Gastrocnemius medialis (tissue), 4 donors: ENCODE data around the gene F2RL1. TPM values are rescaled to one million over a fixed set of nuclear protein-coding genes. Genes with fewer than 3 reads are reported as not detected.

Experiments
- ATAC-seq, 2 donors: fragments of 150-250 bp; one replicate each; pipeline ENCODE4 v1.9.1; 2016
- DNase-seq, 2 donors: peaks; one replicate each; pipeline ENCODE4 v3.0.0-alpha.2; 2019
- H3K27ac ChIP-seq, 4 donors: fragments of 200-600 bp; sonication (generic); 1 replicate in 1 of 4; 2 replicates in 3 of 4; pipeline ENCODE4 v1.5.1; 2016 to 2018; ENCODE audit warnings: mild to moderate bottlenecking in 2 of 4, moderate library complexity in 1 of 4
- H3K27me3 ChIP-seq, 3 donors: fragments of 200-600 bp; sonication (generic) in 2 of 3; 1 replicate in 1 of 3; 2 replicates in 2 of 3; pipeline versions ENCODE4 v1.5.1 to v1.6.0; 2016 to 2019; ENCODE audit warnings: mild to moderate bottlenecking in 1 of 3, moderate library complexity in 1 of 3
- H3K36me3 ChIP-seq, 2 donors: fragments of 200-600 bp; sonication (generic) in 1 of 2; one replicate each; pipeline ENCODE4 v1.5.1; 2017 to 2018
- H3K4me1 ChIP-seq, 2 donors: fragments of 200-600 bp; sonication (generic) in 1 of 2; one replicate each; pipeline ENCODE4 v1.5.1; 2016 to 2017; ENCODE audit warnings: mild to moderate bottlenecking in 2 of 2
- H3K4me3 ChIP-seq, 4 donors: fragments of 200-600 bp; sonication (generic) in 3 of 4; 1 replicate in 1 of 4; 2 replicates in 3 of 4; pipeline ENCODE4 v1.5.1; 2016 to 2019; ENCODE audit warnings: mild to moderate bottlenecking in 2 of 4
- H3K9me3 ChIP-seq, 3 donors: fragments of 200-600 bp; sonication (generic) in 2 of 3; 1 replicate in 1 of 3; 2 replicates in 2 of 3; pipeline ENCODE4 v1.5.1; 2016 to 2019
- POLR2A ChIP-seq, 2 donors: fragments of 450-650 bp; IDR thresholded peaks; one replicate each; pipeline ENCODE4 v1.6.1; 2017; ENCODE audit warnings: antibody characterized with exemption in 2 of 2, mild to moderate bottlenecking in 2 of 2, moderate library complexity in 2 of 2
- in situ Hi-C, 4 donors: fragments of 200-750 bp; cut with MboI; loops; one replicate each; pipeline versions ENCODE4 v1.15.0 to v1.8.0; 2017; ENCODE audit warnings: low sequenced_read_pairs in 4 of 4
- intact Hi-C: fragments of 100-400 bp; cut with DNase I; formaldehyde crosslinking; loops from one replicate; pipeline ENCODE4 v1.15.1; 2023; ENCODE audit warnings: low total_unique reads
- total RNA-seq, 4 donors: library from RNA; depleted of rRNA; stranded (reverse); fragments of >200 nt; gene quantifications; one replicate each; pipeline versions ENCODE4 v1.1.0 to v1.2.3, GENCODE V29; 2016
- TF ChIP-seq, protein P1 (sequence below), 5 experiments: fragments of 450-650 bp in 3 of 5; fragments of 200-600 bp in 2 of 5; sonication (generic) in 2 of 5; IDR thresholded peaks in 4 of 5; conservative IDR thresholded peaks in 1 of 5; 1 replicate in 4 of 5; 2 replicates in 1 of 5; pipeline ENCODE4 v1.5.1; 2016 to 2019; ENCODE audit warnings: antibody characterized with exemption in 5 of 5, mild to moderate bottlenecking in 3 of 5, moderate library complexity in 3 of 5

F2RL1 gene
- total RNA-seq, 4 donors from 2014 or later, result 0.20 to 0.46 TPM; not detected in 2

DNA sequence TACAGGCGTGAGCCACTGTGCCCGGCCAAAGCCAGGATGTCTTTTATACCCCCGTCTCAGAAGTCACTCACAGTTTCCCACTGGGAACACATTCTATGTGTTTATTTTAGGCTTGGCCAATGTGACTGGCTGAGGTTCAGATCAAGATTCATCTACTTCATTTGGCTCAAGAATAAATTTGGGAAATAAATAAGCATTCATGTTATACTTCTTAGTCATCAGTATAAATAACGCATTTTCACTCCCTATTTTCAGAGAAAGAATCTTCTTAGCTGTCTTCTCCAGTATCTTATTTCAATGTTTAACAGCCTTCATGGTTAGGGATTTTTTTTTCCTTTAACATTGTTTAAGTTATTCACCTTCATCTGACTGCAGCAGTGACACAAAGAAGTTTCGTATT, 42.8 kb downstream of the F2RL1 start:
- ATAC-seq, result no peak
- TF ChIP-seq, protein P1, sequence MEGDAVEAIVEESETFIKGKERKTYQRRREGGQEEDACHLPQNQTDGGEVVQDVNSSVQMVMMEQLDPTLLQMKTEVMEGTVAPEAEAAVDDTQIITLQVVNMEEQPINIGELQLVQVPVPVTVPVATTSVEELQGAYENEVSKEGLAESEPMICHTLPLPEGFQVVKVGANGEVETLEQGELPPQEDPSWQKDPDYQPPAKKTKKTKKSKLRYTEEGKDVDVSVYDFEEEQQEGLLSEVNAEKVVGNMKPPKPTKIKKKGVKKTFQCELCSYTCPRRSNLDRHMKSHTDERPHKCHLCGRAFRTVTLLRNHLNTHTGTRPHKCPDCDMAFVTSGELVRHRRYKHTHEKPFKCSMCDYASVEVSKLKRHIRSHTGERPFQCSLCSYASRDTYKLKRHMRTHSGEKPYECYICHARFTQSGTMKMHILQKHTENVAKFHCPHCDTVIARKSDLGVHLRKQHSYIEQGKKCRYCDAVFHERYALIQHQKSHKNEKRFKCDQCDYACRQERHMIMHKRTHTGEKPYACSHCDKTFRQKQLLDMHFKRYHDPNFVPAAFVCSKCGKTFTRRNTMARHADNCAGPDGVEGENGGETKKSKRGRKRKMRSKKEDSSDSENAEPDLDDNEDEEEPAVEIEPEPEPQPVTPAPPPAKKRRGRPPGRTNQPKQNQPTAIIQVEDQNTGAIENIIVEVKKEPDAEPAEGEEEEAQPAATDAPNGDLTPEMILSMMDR (IDR thresholded peaks at IDR 0.05 in 4 of 5, conservative IDR thresholded peaks at IDR 0.05 in 1 of 5), result no peak
- no peak for TF ChIP-seq POLR2A (IDR thresholded peaks at IDR 0.05)
- Histone ChIP-seq H3K36me3 (no peaks in the 10 kb centered on the region), H3K4me3 (no peak overlapping the region), H3K27me3 (no peaks in the 10 kb centered on the region), H3K9me3 (no peaks in the 10 kb centered on the region), H3K4me1 (no peaks in the 10 kb centered on the region), H3K27ac (no peak overlapping the region)
- intact Hi-C loops (no loop called here), in situ Hi-C loops (no loop called here)
- no peak for DNase-seq

DNA sequence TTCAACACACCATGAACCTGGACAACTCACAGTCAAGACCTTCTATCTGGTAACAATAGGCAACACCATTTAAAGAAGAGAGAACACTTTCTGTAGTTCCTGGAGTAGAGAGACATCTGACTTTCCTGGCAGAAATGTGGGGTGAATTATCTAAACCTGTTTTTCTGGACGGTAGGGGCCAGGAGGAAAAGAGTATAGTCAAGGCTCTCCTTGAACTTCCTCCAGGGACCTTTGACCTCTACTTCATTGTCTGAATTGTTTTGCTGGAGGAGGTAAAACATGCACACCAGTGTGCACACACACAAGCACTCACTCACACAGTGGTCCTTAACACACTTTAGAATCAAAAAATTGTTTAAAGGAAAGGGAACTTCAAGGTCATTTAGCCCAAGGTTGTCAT, 44.2 kb downstream of the F2RL1 start:
- H3K27me3 ChIP-seq, result no peaks in the 10 kb centered on the region
- ATAC-seq (no peak), DNase-seq (no peak)
- in situ Hi-C loops (no loop called here), intact Hi-C loops (no loop called here)
- H3K27ac ChIP-seq, result no peak overlapping the region
- TF ChIP-seq, protein P1 (IDR thresholded peaks at IDR 0.05 in 4 of 5, conservative IDR thresholded peaks at IDR 0.05 in 1 of 5), result no peak
- TF ChIP-seq POLR2A (IDR thresholded peaks at IDR 0.05), result no peak
- no peak overlapping the region for H3K4me3 ChIP-seq
- H3K4me1 ChIP-seq, result no peaks in the 10 kb centered on the region
- no peaks in the 10 kb centered on the region for H3K36me3 ChIP-seq
- no peaks in the 10 kb centered on the region for H3K9me3 ChIP-seq

DNA sequence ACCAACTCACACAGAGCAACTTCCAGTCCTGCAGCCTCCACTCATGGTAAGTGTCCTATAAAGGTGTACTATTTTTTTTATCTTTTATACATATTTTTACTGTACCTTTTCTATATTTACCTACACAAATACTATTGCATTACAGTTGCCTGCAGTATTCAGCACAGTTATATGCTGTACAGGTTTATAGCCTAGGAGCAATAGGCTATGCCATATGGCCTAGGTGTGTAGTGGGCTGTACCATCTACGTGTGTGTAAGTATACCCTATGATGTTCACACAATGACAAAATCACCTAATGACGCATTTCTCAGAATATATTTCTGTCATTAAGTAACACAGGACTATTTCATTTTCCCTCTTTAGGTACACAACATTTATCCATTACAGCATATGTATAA, 47.7 kb downstream of the F2RL1 start:
- H3K36me3 ChIP-seq, result no peaks in the 10 kb centered on the region
- in situ Hi-C loops (no loop called here), intact Hi-C loops (no loop called here)
- no peak overlapping the region for H3K27ac ChIP-seq
- ATAC-seq (no peak), DNase-seq (no peak)
- no peak overlapping the region for H3K4me3 ChIP-seq
- TF ChIP-seq, protein P1 (IDR thresholded peaks at IDR 0.05 in 4 of 5, conservative IDR thresholded peaks at IDR 0.05 in 1 of 5), result no peak
- no peak for TF ChIP-seq POLR2A (IDR thresholded peaks at IDR 0.05)
- no peaks in the 10 kb centered on the region for H3K9me3 ChIP-seq
- no peaks in the 10 kb centered on the region for H3K27me3 ChIP-seq
- H3K4me1 ChIP-seq, result no peaks in the 10 kb centered on the region

DNA sequence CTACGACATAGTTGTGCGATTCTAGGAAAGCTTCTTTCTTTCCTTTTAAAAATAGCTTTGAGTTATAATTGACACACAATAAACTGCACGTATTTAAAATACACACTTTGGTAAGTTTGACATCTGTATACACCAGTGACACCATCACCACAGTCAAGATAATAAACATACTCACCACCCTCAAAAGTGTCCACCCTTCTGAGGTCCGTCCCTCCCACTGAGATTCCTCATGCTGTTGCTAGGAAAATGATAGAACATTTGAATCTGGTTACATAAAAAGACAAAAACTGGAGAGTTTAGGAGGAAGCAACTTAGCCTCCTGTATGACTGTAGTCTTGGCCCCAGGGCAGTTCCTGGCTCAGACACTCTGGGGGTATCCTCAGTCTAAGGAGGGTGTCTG, 48.2 kb downstream of the F2RL1 start:
- no peaks in the 10 kb centered on the region for H3K9me3 ChIP-seq
- TF ChIP-seq, protein P1 (IDR thresholded peaks at IDR 0.05 in 4 of 5, conservative IDR thresholded peaks at IDR 0.05 in 1 of 5), result no peak
- TF ChIP-seq POLR2A (IDR thresholded peaks at IDR 0.05), result no peak
- ATAC-seq, result no peak
- H3K4me1 ChIP-seq, result no peaks in the 10 kb centered on the region
- no peaks in the 10 kb centered on the region for H3K27me3 ChIP-seq
- intact Hi-C loops, result no loop called here
- H3K4me3 ChIP-seq, result no peak overlapping the region
- DNase-seq, result no peak
- no peak overlapping the region for H3K27ac ChIP-seq
- no peaks in the 10 kb centered on the region for H3K36me3 ChIP-seq
- in situ Hi-C loops, result no loop called here
